Keratinocyte (primary cell): ENCODE results near the gene DENND6B. TPM values are rescaled to one million over a fixed set of nuclear protein-coding genes. Genes with fewer than 3 reads are reported as not detected.

Experiments used
- DNase-seq: peaks from one replicate; pipeline ENCODE4 v3.0.0-alpha.2; 2011; ENCODE audit warnings: low read depth, missing footprints, low spot score
- FAIRE-seq: peaks from 2 replicates; lab custom pipeline; 2011; peaks lifted over from hg19 to GRCh38; lab: Jason Lieb, UNC
- H2AFZ ChIP-seq: 2 replicates; pipeline ENCODE4 v1.6.0; 2012; ENCODE audit warnings: low read length, control low read depth, inconsistent platforms; ENCODE audit not compliant: control insufficient read depth
- H3K27ac ChIP-seq: 2 replicates; pipeline ENCODE4 v1.5.1; 2011; ENCODE audit warnings: low read length; ENCODE audit not compliant: control insufficient read depth, insufficient read depth
- H3K27me3 ChIP-seq: 3 replicates; pipeline ENCODE4 v1.6.0; 2011; ENCODE audit warnings: low read length; ENCODE audit not compliant: control insufficient read depth, insufficient read depth; ENCODE audit errors: extremely low read depth
- H3K36me3 ChIP-seq, 2 experiments: 2 replicates in 1 of 2; 3 replicates in 1 of 2; pipeline ENCODE4 v1.5.1; 2011; ENCODE audit warnings: low read length in 2 of 2, mild to moderate bottlenecking in 1 of 2; ENCODE audit not compliant: control insufficient read depth in 2 of 2, insufficient read depth in 2 of 2; ENCODE audit errors: extremely low read depth in 1 of 2
- H3K4me1 ChIP-seq: 3 replicates; pipeline ENCODE4 v1.5.1; 2011; ENCODE audit warnings: low read length; ENCODE audit not compliant: control insufficient read depth, insufficient read depth; ENCODE audit errors: extremely low read depth
- H3K4me2 ChIP-seq: 3 replicates; pipeline ENCODE4 v1.6.0; 2011; ENCODE audit warnings: low read depth, low read length; ENCODE audit not compliant: control insufficient read depth, insufficient read depth; ENCODE audit errors: extremely low read depth
- H3K4me3 ChIP-seq, 3 experiments: fragments of 200-600 bp in 1 of 3; sonication (generic) in 1 of 3; 2 replicates in 2 of 3; 3 replicates in 1 of 3; pipeline ENCODE4 v1.5.1; 2011 to 2016; ENCODE audit warnings: low read length in 3 of 3, mild to moderate bottlenecking in 3 of 3, control low read depth in 2 of 3, inconsistent platforms in 1 of 3, low read depth in 1 of 3, mixed read lengths in 1 of 3, mixed run types in 1 of 3, moderate library complexity in 1 of 3; ENCODE audit not compliant: control insufficient read depth in 2 of 3, insufficient read depth in 2 of 3; ENCODE audit errors: extremely low read depth in 1 of 3
- H3K79me2 ChIP-seq: 2 replicates; pipeline ENCODE4 v1.6.0; 2012; ENCODE audit warnings: low read length; ENCODE audit not compliant: control insufficient read depth, insufficient read depth
- H3K9ac ChIP-seq: 3 replicates; pipeline ENCODE4 v1.6.0; 2011; ENCODE audit warnings: low read length; ENCODE audit not compliant: control insufficient read depth, insufficient read depth; ENCODE audit errors: extremely low read depth
- H3K9me1 ChIP-seq: 3 replicates; pipeline ENCODE4 v1.6.0; 2011; ENCODE audit warnings: low read length; ENCODE audit not compliant: control insufficient read depth, insufficient read depth; ENCODE audit errors: extremely low read depth
- H3K9me3 ChIP-seq: 2 replicates; pipeline ENCODE4 v1.5.1; 2012; ENCODE audit warnings: low read depth, low read length; ENCODE audit not compliant: control insufficient read depth
- H4K20me1 ChIP-seq: 3 replicates; pipeline ENCODE4 v1.6.0; 2011; ENCODE audit warnings: low read length; ENCODE audit not compliant: control insufficient read depth, insufficient read depth; ENCODE audit errors: extremely low read depth
- EZH2 ChIP-seq: IDR thresholded peaks from one replicate; pipeline ENCODE4 v1.6.1; 2012; ENCODE audit warnings: inconsistent platforms, mild to moderate bottlenecking, low read length, moderate library complexity
- dilution Hi-C: fragments of 300-500 bp; cut with MboI; formaldehyde crosslinking; loops from one replicate; pipeline ENCODE4 v1.7.0; 2020; ENCODE audit warnings: low sequenced_read_pairs; ENCODE audit not compliant: extremely low pct_ligation_motif_present
- polyA plus RNA-seq, 5 experiments: library from polyadenylated mRNA; depleted of rRNA in 3 of 5; stranded (reverse) in 3 of 5; stranded (forward) in 1 of 5; unstranded in 1 of 5; fragments of >200 nt; gene quantifications; 1 replicate in 1 of 5; 2 replicates in 3 of 5; 3 replicates in 1 of 5; pipeline versions ENCODE4 v1.2.1 to v1.2.3, GENCODE V29; 2011 to 2012; ENCODE audit warnings: missing spikeins in 2 of 5, low read depth in 1 of 5, low replicate concordance in 1 of 5
- TF ChIP-seq, protein P1 (sequence below), 3 experiments: IDR thresholded peaks in 1 of 3; conservative IDR thresholded peaks in 1 of 3; optimal IDR thresholded peaks in 1 of 3; 2 replicates in 2 of 3; 3 replicates in 1 of 3; pipeline versions ENCODE3 to v1.5.1; 2011; ENCODE audit warnings: low read length in 3 of 3, mild to moderate bottlenecking in 3 of 3, moderate library complexity in 2 of 3, control low read depth in 1 of 3, inconsistent platforms in 1 of 3; ENCODE audit not compliant: insufficient read depth in 2 of 3; ENCODE audit errors: extremely low read depth in 1 of 3

DENND6B gene
- polyA plus RNA-seq, 1 donor (not counting 4 experiments of a cell fraction or from before 2014, with no cell fraction given) = 0.94 TPM

DNA sequence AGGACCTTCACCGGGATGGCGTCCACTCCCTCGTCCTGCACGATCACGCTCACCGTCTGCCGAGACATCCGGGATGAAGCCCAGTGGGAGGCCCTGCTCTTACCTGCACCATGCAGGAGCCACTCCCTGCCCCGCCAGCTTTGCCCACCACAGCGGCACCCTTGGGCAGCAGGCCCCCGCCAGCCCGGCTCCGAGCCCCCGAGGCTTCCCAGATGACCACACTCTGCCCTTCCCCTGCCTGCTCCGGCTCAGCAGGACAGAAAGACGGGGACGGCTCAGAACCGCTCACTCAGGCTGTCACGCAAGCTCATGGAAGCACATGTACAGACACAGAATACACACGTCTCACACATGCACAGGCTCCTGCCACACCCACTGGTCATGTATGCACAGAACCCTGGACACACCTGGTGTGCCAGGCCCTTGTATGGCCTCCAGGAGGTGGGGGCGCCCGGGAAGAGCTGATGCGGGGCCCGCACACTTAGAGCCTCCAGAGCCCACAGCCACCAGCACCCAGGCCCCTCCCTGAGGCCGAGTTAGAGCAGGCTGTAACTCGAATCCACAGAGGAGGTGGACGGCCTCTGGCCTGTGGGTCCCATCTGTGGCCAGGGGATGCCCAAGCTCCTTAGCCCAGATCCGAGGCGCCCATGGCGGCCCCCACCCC lies 47.7 kb downstream of the DENND6B start:
- Histone ChIP-seq H3K4me2 (no peak overlapping the region), H4K20me1 (peaks cover 2% of the 10 kb centered on the region), H2AFZ (no peak overlapping the region), H3K79me2 (peaks cover 9% of the 10 kb centered on the region), H3K9me1 (no peaks in the 10 kb centered on the region), H3K4me3 (no peak overlapping the region), H3K4me1 (peaks cover 18% of the 10 kb centered on the region), H3K9me3 (peaks cover 2% of the 10 kb centered on the region), H3K27ac (no peak overlapping the region), H3K36me3 (peaks cover 38 to 46% of the 10 kb centered on the region in 2 experiments), H3K27me3 (no peaks in the 10 kb centered on the region), H3K9ac (no peak overlapping the region)
- FAIRE-seq (no peak), DNase-seq (no peak)
- TF ChIP-seq, protein P1, sequence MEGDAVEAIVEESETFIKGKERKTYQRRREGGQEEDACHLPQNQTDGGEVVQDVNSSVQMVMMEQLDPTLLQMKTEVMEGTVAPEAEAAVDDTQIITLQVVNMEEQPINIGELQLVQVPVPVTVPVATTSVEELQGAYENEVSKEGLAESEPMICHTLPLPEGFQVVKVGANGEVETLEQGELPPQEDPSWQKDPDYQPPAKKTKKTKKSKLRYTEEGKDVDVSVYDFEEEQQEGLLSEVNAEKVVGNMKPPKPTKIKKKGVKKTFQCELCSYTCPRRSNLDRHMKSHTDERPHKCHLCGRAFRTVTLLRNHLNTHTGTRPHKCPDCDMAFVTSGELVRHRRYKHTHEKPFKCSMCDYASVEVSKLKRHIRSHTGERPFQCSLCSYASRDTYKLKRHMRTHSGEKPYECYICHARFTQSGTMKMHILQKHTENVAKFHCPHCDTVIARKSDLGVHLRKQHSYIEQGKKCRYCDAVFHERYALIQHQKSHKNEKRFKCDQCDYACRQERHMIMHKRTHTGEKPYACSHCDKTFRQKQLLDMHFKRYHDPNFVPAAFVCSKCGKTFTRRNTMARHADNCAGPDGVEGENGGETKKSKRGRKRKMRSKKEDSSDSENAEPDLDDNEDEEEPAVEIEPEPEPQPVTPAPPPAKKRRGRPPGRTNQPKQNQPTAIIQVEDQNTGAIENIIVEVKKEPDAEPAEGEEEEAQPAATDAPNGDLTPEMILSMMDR (optimal IDR thresholded peaks at IDR 0.05 in 1 of 3, IDR thresholded peaks at IDR 0.05 in 1 of 3, conservative IDR thresholded peaks at IDR 0.05 in 1 of 3; ENCODE audit: extremely low read depth in 1 of 3, insufficient read depth in 2 of 3, low read length in 3 of 3) = no peak
- TF ChIP-seq EZH2 = no peak
- dilution Hi-C loops = no loop called here

DNA sequence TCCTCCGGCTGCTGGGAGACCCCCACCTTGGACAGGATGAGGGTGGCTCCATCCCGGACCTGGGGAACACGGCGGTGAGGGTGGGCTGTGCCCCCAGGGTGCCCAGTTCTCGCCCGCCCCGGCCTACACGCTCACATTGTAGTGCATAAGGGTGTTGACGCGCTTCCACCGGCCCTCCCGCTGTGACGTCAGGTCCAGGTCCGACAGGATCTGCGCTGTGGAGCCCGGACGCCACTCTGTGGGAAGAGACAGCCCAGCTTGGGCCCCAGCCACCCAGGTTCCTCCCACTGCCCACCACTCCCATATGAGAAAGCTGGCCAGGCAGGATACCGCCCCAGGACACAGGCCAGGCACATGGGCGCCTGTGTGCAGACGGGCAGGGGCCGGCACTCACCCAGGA lies 48.4 kb downstream of the DENND6B start:
- H3K27ac ChIP-seq = no peak overlapping the region
- no peak for DNase-seq
- H3K9ac ChIP-seq = no peak overlapping the region
- no peak overlapping the region for H3K4me3 ChIP-seq
- H3K4me1 ChIP-seq = peaks cover 18% of the 10 kb centered on the region
- H3K79me2 ChIP-seq = peaks cover 9% of the 10 kb centered on the region
- H3K9me3 ChIP-seq = peaks cover 2% of the 10 kb centered on the region
- no peak overlapping the region for H2AFZ ChIP-seq
- H3K9me1 ChIP-seq = no peaks in the 10 kb centered on the region
- no peak overlapping the region for H3K4me2 ChIP-seq
- peaks cover 38 to 48% of the 10 kb centered on the region in 2 experiments for H3K36me3 ChIP-seq
- no peak for FAIRE-seq
- H3K27me3 ChIP-seq = no peaks in the 10 kb centered on the region
- TF ChIP-seq, protein P1 (optimal IDR thresholded peaks at IDR 0.05 in 1 of 3, IDR thresholded peaks at IDR 0.05 in 1 of 3, conservative IDR thresholded peaks at IDR 0.05 in 1 of 3; ENCODE audit: extremely low read depth in 1 of 3, insufficient read depth in 2 of 3, low read length in 3 of 3) = no peak
- no peak for TF ChIP-seq EZH2
- H4K20me1 ChIP-seq = peaks cover 3% of the 10 kb centered on the region
- dilution Hi-C loops = no loop called here
